Stimulated activated CD4-positive, alpha-beta T cell treated with anti-CD3 and anti-CD28 coated beads, TNF-alpha, amount 100 ng/mL, for 4 hours (primary cell): ENCODE results near the gene ANGPT4.

ENCODE experiments used
- DNase-seq, 3 experiments: peaks; one replicate each; pipeline ENCODE4 v3.0.0-alpha.2; 2020; ENCODE audit warnings: low read depth in 3 of 3

Gene ANGPT4

GRCh38 chr20:916125-916799 is at the start of gene ANGPT4:
TSS of gene ANGPT4 (minus strand) at chr20:916334. CDS start at chr20:916214, 120 bp downstream.
- DNase-seq = no peak

GRCh38 chr20:963795-964194 is 47.7 kb upstream of the ANGPT4 start:
- DNase-seq = no peak

GRCh38 chr20:962683-963082 is 46.5 kb upstream of the ANGPT4 start:
- no peak for DNase-seq

- DNase-seq = no peak
Measured at GRCh38 chr20:962223-962622, 46.1 kb upstream of the ANGPT4 start.

- no peak for DNase-seq
Measured at GRCh38 chr20:961768-962167, 45.6 kb upstream of the ANGPT4 start.

- no peak for DNase-seq
Measured at GRCh38 chr20:959996-960615, 44.0 kb upstream of the ANGPT4 start.

- DNase-seq = no peak
Measured at GRCh38 chr20:958936-959815, 43.0 kb upstream of the ANGPT4 start.

GRCh38 chr20:957544-957943 is 41.4 kb upstream of the ANGPT4 start:
- DNase-seq = no peak

GRCh38 chr20:956330-956951 is 40.3 kb upstream of the ANGPT4 start:
- DNase-seq = peak; percentile 50 to 60 (median 58)

- no peak for DNase-seq
Measured at GRCh38 chr20:955656-956055, 39.5 kb upstream of the ANGPT4 start.

GRCh38 chr20:955111-955510 is 39.0 kb upstream of the ANGPT4 start:
- no peak for DNase-seq

GRCh38 chr20:953742-954141 is 37.6 kb upstream of the ANGPT4 start:
- DNase-seq = no peak

- DNase-seq = no peak
Measured at GRCh38 chr20:952196-952795, 36.2 kb upstream of the ANGPT4 start.

GRCh38 chr20:951384-952169 is 35.4 kb upstream of the ANGPT4 start:
- DNase-seq = no peak

GRCh38 chr20:949717-950116 is 33.6 kb upstream of the ANGPT4 start:
- no peak for DNase-seq

GRCh38 chr20:946826-947225 is 30.7 kb upstream of the ANGPT4 start:
- no peak for DNase-seq

- no peak for DNase-seq
Measured at GRCh38 chr20:945841-946240, 29.7 kb upstream of the ANGPT4 start.

- DNase-seq = no peak
Measured at GRCh38 chr20:944774-945410, 28.8 kb upstream of the ANGPT4 start.

- no peak for DNase-seq
Measured at GRCh38 chr20:944148-944547, 28.0 kb upstream of the ANGPT4 start.

- DNase-seq = no peak
Measured at GRCh38 chr20:942611-943010, 26.5 kb upstream of the ANGPT4 start.

GRCh38 chr20:940926-941325 is 24.8 kb upstream of the ANGPT4 start:
- DNase-seq = no peak
